SJCRH30 (cell line): ENCODE results near the gene LST1. TPM values are rescaled to one million over a fixed set of nuclear protein-coding genes. Genes with fewer than 3 reads are reported as not detected.

Experiments
- DNase-seq, 2 experiments: peaks; one replicate each; pipeline ENCODE4 v3.0.0-alpha.2; 2015 to 2020
- H3K27ac ChIP-seq: fragments of 250-450 bp; sonication (Bioruptor Pico); 2 replicates; pipeline ENCODE4 v1.5.1; 2020; ENCODE audit warnings: mild to moderate bottlenecking, moderate library complexity
- H3K27me3 ChIP-seq: fragments of 250-450 bp; sonication (Bioruptor Pico); 2 replicates; pipeline ENCODE4 v1.5.1; 2020; ENCODE audit warnings: mild to moderate bottlenecking, moderate library complexity
- H3K36me3 ChIP-seq: fragments of 250-450 bp; sonication (Bioruptor Pico); 2 replicates; pipeline ENCODE4 v1.5.1; 2020; ENCODE audit warnings: mild to moderate bottlenecking, moderate library complexity
- H3K4me1 ChIP-seq: fragments of 250-450 bp; sonication (Bioruptor Pico); 2 replicates; pipeline ENCODE4 v1.5.1; 2020; ENCODE audit warnings: mild to moderate bottlenecking, moderate library complexity
- H3K4me3 ChIP-seq: fragments of 250-450 bp; sonication (Bioruptor Pico); 2 replicates; pipeline ENCODE4 v1.5.1; 2020; ENCODE audit warnings: mild to moderate bottlenecking, moderate library complexity
- H3K9me3 ChIP-seq: fragments of 250-450 bp; sonication (Bioruptor Pico); replicated peaks from 2 replicates; pipeline ENCODE4 v1.5.1; 2020; ENCODE audit warnings: mild to moderate bottlenecking, moderate library complexity
- total RNA-seq: library from RNA; depleted of rRNA; stranded (reverse); fragments of >200 nt; shearing (Covaris generic); gene quantifications from 2 replicates; pipeline ENCODE4 v1.2.3, GENCODE V29; 2014

Gene LST1
- total RNA-seq, 1 experiment from 2014 or later, result not detected

DNA sequence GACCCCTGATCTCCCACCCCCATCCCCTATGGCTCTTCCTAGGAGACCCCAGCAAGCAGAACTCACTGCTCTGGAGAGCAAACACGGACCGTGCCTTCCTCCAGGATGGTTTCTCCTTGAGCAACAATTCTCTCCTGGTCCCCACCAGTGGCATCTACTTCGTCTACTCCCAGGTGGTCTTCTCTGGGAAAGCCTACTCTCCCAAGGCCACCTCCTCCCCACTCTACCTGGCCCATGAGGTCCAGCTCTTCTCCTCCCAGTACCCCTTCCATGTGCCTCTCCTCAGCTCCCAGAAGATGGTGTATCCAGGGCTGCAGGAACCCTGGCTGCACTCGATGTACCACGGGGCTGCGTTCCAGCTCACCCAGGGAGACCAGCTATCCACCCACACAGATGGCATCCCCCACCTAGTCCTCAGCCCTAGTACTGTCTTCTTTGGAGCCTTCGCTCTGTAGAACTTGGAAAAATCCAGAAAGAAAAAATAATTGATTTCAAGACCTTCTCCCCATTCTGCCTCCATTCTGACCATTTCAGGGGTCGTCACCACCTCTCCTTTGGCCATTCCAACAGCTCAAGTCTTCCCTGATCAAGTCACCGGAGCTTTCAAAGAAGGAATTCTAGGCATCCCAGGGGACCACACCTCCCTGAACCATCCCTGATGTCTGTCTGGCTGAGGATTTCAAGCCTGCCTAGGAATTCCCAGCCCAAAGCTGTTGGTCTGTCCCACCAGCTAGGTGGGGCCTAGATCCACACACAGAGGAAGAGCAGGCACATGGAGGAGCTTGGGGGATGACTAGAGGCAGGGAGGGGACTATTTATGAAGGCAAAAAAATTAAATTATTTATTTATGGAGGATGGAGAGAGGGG lies 12.6 kb upstream of the LST1 start:
- no peak for DNase-seq
- Histone ChIP-seq H3K27ac (no peak overlapping the region), H3K4me3 (no peak overlapping the region), H3K36me3 (no peaks in the 10 kb centered on the region), H3K27me3 (peaks cover 14% of the 10 kb centered on the region; the same call in 1 of the 2 replicates), H3K9me3 (no peaks in the 10 kb centered on the region), H3K4me1 (no peaks in the 10 kb centered on the region)

DNA sequence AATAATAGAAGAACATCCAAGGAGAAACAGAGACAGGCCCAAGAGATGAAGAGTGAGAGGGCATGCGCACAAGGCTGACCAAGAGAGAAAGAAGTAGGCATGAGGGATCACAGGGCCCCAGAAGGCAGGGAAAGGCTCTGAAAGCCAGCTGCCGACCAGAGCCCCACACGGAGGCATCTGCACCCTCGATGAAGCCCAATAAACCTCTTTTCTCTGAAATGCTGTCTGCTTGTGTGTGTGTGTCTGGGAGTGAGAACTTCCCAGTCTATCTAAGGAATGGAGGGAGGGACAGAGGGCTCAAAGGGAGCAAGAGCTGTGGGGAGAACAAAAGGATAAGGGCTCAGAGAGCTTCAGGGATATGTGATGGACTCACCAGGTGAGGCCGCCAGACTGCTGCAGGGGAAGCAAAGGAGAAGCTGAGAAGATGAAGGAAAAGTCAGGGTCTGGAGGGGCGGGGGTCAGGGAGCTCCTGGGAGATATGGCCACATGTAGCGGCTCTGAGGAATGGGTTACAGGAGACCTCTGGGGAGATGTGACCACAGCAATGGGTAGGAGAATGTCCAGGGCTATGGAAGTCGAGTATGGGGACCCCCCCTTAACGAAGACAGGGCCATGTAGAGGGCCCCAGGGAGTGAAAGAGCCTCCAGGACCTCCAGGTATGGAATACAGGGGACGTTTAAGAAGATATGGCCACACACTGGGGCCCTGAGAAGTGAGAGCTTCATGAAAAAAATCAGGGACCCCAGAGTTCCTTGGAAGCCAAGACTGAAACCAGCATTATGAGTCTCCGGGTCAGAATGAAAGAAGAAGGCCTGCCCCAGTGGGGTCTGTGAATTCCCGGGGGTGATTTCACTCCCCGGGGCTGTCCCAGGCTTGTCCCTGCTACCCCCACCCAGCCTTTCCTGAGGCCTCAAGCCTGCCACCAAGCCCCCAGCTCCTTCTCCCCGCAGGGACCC lies 11.7 kb upstream of the LST1 start:
- DNase-seq, result no peak
- H3K27me3 ChIP-seq, result peaks cover 14% of the 10 kb centered on the region; the same call in 1 of the 2 replicates
- H3K27ac ChIP-seq, result no peak overlapping the region

GRCh38 chr6:31575335-31575901 lies 10.7 kb upstream of the LST1 start, which contains the start of gene TNF:
Gene TNF (plus strand): TSS chr6:31575565. CDS start chr6:31575742, 177 bp downstream.
- H3K9me3 ChIP-seq, result no peaks in the 10 kb centered on the region
- H3K36me3 ChIP-seq, result no peaks in the 10 kb centered on the region
- no peak for DNase-seq
- no peak within 1 kb of the TSS for H3K27ac ChIP-seq
- no peak within 1 kb of the TSS for H3K4me3 ChIP-seq
- peaks cover 14% of the 10 kb centered on the region; the same call in 1 of the 2 replicates for H3K27me3 ChIP-seq
- H3K4me1 ChIP-seq, result no peaks in the 10 kb centered on the region

More for the DNA sequence above, 11.7 kb upstream of the LST1 start:
- Histone ChIP-seq H3K4me3 (no peak overlapping the region), H3K36me3 (no peaks in the 10 kb centered on the region), H3K4me1 (no peaks in the 10 kb centered on the region), H3K9me3 (no peaks in the 10 kb centered on the region)

DNA sequence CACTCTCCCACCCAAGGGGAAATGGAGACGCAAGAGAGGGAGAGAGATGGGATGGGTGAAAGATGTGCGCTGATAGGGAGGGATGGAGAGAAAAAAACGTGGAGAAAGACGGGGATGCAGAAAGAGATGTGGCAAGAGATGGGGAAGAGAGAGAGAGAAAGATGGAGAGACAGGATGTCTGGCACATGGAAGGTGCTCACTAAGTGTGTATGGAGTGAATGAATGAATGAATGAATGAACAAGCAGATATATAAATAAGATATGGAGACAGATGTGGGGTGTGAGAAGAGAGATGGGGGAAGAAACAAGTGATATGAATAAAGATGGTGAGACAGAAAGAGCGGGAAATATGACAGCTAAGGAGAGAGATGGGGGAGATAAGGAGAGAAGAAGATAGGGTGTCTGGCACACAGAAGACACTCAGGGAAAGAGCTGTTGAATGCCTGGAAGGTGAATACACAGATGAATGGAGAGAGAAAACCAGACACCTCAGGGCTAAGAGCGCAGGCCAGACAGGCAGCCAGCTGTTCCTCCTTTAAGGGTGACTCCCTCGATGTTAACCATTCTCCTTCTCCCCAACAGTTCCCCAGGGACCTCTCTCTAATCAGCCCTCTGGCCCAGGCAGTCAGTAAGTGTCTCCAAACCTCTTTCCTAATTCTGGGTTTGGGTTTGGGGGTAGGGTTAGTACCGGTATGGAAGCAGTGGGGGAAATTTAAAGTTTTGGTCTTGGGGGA lies 10.0 kb upstream of the LST1 start:
- Histone ChIP-seq H3K36me3 (no peaks in the 10 kb centered on the region), H3K4me1 (no peaks in the 10 kb centered on the region), H3K9me3 (no peaks in the 10 kb centered on the region), H3K27ac (no peak overlapping the region), H3K4me3 (no peak overlapping the region), H3K27me3 (peaks cover 14% of the 10 kb centered on the region; the same call in 1 of the 2 replicates)
- peak; percentile 7 to 21 for DNase-seq

- H3K4me1 ChIP-seq, result no peaks in the 10 kb centered on the region
- H3K27me3 ChIP-seq, result peaks cover 5% of the 10 kb centered on the region; the same call in 1 of the 2 replicates
- no peak overlapping the region for H3K4me3 ChIP-seq
- no peaks in the 10 kb centered on the region for H3K36me3 ChIP-seq
- no peaks in the 10 kb centered on the region for H3K9me3 ChIP-seq
- no peak for DNase-seq
- no peak overlapping the region for H3K27ac ChIP-seq
Observed at GRCh38 chr6:31576897-31577578, 9.0 kb upstream of the LST1 start.

DNA sequence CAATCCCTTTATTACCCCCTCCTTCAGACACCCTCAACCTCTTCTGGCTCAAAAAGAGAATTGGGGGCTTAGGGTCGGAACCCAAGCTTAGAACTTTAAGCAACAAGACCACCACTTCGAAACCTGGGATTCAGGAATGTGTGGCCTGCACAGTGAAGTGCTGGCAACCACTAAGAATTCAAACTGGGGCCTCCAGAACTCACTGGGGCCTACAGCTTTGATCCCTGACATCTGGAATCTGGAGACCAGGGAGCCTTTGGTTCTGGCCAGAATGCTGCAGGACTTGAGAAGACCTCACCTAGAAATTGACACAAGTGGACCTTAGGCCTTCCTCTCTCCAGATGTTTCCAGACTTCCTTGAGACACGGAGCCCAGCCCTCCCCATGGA lies 8.5 kb upstream of the LST1 start:
- Histone ChIP-seq H3K27me3 (peaks cover 2% of the 10 kb centered on the region; the same call in 1 of the 2 replicates), H3K36me3 (no peaks in the 10 kb centered on the region), H3K9me3 (no peaks in the 10 kb centered on the region), H3K4me1 (no peaks in the 10 kb centered on the region), H3K27ac (no peak overlapping the region), H3K4me3 (no peak overlapping the region)
- no peak for DNase-seq

DNA sequence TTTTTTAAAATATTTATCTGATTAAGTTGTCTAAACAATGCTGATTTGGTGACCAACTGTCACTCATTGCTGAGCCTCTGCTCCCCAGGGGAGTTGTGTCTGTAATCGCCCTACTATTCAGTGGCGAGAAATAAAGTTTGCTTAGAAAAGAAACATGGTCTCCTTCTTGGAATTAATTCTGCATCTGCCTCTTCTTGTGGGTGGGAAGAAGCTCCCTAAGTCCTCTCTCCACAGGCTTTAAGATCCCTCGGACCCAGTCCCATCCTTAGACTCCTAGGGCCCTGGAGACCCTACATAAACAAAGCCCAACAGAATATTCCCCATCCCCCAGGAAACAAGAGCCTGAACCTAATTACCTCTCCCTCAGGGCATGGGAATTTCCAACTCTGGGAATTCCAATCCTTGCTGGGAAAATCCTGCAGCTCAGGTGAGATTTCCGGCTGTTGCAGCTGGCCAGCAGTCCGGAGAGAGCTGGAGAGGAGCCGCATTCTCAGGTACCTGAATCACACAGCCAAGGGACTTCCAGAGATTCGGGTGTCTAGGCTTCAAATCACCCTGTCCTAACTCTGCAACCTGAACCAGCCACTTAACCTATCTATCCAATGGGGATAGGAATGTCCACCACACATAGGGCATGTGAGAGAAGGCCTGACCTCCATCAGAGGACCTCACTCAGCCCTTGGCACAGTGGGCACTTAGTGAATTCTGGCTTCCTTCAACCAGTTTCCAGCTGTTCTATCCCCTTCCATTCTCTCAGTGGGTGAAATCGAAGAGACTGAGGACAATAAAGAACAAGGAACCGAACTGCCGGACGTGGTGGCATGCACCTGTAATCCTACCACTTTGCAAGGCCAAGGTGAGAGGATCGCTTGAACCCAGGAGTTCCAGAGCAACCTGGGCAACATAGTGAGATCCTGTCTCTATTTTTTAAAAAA lies 7.6 kb upstream of the LST1 start:
- H3K4me3 ChIP-seq, result no peak overlapping the region
- no peak overlapping the region for H3K27ac ChIP-seq
- no peak for DNase-seq
- H3K9me3 ChIP-seq, result no peaks in the 10 kb centered on the region
- no peaks in the 10 kb centered on the region for H3K4me1 ChIP-seq
- H3K36me3 ChIP-seq, result no peaks in the 10 kb centered on the region
- no peaks in the 10 kb centered on the region; the same call in 1 of the 2 replicates for H3K27me3 ChIP-seq

DNA sequence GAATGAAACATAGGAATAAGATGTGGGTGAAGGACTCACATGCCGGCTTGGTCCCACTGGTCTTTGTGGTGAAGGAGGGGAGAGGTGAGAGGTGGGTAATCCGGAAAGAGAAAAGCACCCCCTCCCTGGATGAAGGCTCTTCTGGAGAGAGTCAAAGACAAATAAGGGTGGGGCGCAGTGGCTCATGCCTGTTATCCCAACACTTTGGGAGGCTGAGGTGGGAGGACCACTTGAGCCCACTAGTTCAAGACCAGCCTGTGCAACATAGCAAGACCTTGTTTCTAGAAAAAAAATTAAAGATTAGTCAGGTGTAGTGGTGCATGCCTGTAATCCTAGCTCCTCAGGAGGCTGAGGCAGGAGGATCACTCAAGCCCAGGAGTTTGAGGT lies 7.0 kb upstream of the LST1 start:
- H3K27me3 ChIP-seq, result no peaks in the 10 kb centered on the region; the same call in 1 of the 2 replicates
- no peak overlapping the region for H3K4me3 ChIP-seq
- H3K4me1 ChIP-seq, result no peaks in the 10 kb centered on the region
- no peaks in the 10 kb centered on the region for H3K9me3 ChIP-seq
- H3K27ac ChIP-seq, result no peak overlapping the region
- no peak for DNase-seq
- H3K36me3 ChIP-seq, result no peaks in the 10 kb centered on the region

DNA sequence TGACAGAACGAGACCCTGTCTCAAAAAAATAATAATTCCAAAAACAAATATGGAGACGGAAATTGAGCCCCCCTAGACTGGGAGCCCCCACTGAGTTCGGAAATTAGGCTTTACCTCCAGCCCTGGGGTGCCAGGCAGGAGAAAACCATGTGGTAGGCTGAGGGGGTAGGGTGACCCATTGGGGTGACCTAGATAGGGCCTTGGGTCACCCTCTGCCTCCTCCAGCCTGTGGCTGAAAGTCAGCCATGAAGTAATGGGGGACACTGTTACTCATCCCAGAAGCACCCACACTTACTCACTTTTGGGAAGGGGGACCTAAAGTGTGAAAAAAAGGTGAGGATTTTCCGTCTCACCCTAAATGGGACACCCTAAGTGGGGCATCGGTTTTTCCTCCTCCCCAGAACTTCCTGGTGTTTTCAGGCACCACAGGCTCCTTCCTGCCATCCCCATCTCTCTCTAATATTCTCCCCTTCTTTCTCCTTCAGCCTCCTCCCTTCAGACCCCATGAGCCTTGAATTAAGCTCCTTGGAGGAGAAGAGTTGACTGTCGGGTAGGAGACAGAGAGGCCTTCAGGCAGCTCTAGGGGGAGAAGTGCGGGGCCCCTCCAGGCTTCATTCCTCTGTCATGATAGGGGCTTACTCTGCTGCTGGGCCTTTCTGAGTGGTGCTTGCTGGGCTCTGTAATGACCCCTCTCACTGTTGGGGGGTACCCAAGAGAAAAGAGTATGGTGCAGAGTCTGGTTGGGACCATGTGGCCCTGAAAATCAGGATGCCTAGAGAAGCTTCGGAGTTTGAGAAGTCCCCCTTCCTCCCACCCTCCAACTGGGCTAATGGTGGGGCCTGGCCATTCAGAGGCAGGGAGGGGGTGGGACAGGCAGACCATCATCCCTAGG lies 6.3 kb upstream of the LST1 start:
- no peak for DNase-seq
- Histone ChIP-seq H3K9me3 (no peaks in the 10 kb centered on the region), H3K36me3 (no peaks in the 10 kb centered on the region), H3K4me1 (no peaks in the 10 kb centered on the region), H3K4me3 (no peak overlapping the region), H3K27ac (no peak overlapping the region), H3K27me3 (no peaks in the 10 kb centered on the region; the same call in 1 of the 2 replicates)

- H3K36me3 ChIP-seq, result no peaks in the 10 kb centered on the region
- no peaks in the 10 kb centered on the region; the same call in 1 of the 2 replicates for H3K27me3 ChIP-seq
- no peaks in the 10 kb centered on the region for H3K4me1 ChIP-seq
- H3K27ac ChIP-seq, result no peak overlapping the region
- no peak for DNase-seq
- H3K4me3 ChIP-seq, result peak overlapping the region; percentile 64
- H3K9me3 ChIP-seq, result no peaks in the 10 kb centered on the region
Observed at GRCh38 chr6:31580438-31580740, 5.7 kb upstream of the LST1 start.

DNA sequence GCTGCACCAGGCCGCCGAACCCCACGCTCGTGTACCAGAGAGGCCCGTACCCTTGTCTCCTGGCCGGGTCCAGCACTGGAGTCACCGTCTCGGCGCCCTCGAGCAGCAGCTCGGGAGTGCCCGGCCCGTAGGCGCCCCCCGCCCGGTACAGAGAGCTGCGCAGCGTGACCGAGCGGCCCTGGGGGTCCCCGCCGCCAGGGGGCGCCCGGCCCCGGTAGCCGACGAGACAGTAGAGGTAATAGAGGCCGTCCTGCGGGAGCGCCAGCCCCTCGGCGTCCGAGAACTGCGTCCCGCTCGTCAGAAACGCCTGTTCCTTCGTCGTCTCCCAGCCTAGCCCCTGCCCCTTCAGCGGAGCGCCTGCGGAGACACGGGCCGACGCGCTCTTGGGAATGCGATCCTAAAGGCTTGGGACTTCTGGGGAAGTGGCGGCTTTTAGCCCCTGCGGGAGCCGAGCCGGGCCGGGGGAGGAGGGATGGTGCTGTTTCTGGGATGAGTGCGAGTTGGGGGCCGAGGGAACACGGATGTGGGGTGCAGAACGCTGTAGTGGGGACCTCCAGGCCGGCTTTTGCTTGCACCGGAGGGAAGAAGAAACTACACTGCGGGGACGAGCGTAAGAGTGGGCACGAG lies 5.2 kb upstream of the LST1 start:
- Histone ChIP-seq H3K27me3 (no peaks in the 10 kb centered on the region), H3K36me3 (no peaks in the 10 kb centered on the region), H3K4me1 (no peaks in the 10 kb centered on the region), H3K9me3 (no peaks in the 10 kb centered on the region), H3K4me3 (peak overlapping the region; percentile 64), H3K27ac (no peak overlapping the region)
- peak; percentile 82 to 83 for DNase-seq
